Measurements from ENCODE around the gene RCOR3.

The RCOR3 gene

GRCh38 chr1:211267204-211267857 lies 8.2 kb downstream of the RCOR3 start:
- TF ChIP-seq, protein P1, sequence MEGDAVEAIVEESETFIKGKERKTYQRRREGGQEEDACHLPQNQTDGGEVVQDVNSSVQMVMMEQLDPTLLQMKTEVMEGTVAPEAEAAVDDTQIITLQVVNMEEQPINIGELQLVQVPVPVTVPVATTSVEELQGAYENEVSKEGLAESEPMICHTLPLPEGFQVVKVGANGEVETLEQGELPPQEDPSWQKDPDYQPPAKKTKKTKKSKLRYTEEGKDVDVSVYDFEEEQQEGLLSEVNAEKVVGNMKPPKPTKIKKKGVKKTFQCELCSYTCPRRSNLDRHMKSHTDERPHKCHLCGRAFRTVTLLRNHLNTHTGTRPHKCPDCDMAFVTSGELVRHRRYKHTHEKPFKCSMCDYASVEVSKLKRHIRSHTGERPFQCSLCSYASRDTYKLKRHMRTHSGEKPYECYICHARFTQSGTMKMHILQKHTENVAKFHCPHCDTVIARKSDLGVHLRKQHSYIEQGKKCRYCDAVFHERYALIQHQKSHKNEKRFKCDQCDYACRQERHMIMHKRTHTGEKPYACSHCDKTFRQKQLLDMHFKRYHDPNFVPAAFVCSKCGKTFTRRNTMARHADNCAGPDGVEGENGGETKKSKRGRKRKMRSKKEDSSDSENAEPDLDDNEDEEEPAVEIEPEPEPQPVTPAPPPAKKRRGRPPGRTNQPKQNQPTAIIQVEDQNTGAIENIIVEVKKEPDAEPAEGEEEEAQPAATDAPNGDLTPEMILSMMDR (IDR thresholded peaks at IDR 0.05; ENCODE audit: insufficient read depth, low read length, poor library complexity, severe bottlenecking) = no peak
- TF ChIP-seq EZH2phosphoT487 (conservative IDR thresholded peaks at IDR 0.05; ENCODE audit: low read length) = no peak
- Histone ChIP-seq H3F3A (ENCODE audit: insufficient read depth) (peaks cover 8% of the 10 kb centered on the region; the same call in 1 of the 2 replicates), H3K9me3 (ENCODE audit: insufficient read depth, low read length) (no peaks in the 10 kb centered on the region), H3K36me3 (ENCODE audit: low read length) (peaks cover 27% of the 10 kb centered on the region), H3K27me3 (ENCODE audit: low read length) (no peaks in the 10 kb centered on the region), H3K79me2 (ENCODE audit: insufficient read depth, low read length) (peaks cover 38% of the 10 kb centered on the region), H3K27ac (ENCODE audit: low read depth, low read length) (no peak overlapping the region), H2AFZ (ENCODE audit: low read depth, low read length, severe bottlenecking) (no peak overlapping the region), H3K9ac (ENCODE audit: low read length) (no peak overlapping the region), H4K20me1 (ENCODE audit: low read depth, low read length) (peaks cover 3% of the 10 kb centered on the region; the same call in 1 of the 2 replicates), H3K9me2 (replicated peaks; ENCODE audit: insufficient read depth, low read length) (no peaks in the 10 kb centered on the region), H3K4me3 (ENCODE audit: insufficient read depth, low read length, poor library complexity, severe bottlenecking) (no peak overlapping the region), H3K4me2 (ENCODE audit: low read depth, low read length, poor library complexity, severe bottlenecking) (no peak overlapping the region)

- H3K9ac ChIP-seq (ENCODE audit: low read length) = no peak overlapping the region
- H3K36me3 ChIP-seq (ENCODE audit: low read length) = peaks cover 34% of the 10 kb centered on the region
- TF ChIP-seq, protein P1 (IDR thresholded peaks at IDR 0.05; ENCODE audit: insufficient read depth, low read length, poor library complexity, severe bottlenecking) = no peak
- no peak for TF ChIP-seq EZH2phosphoT487 (conservative IDR thresholded peaks at IDR 0.05; ENCODE audit: low read length)
- H3K4me2 ChIP-seq (ENCODE audit: low read depth, low read length, poor library complexity, severe bottlenecking) = no peak overlapping the region
- H3K4me3 ChIP-seq (ENCODE audit: insufficient read depth, low read length, poor library complexity, severe bottlenecking) = no peak overlapping the region
- no peaks in the 10 kb centered on the region for H3K79me2 ChIP-seq (ENCODE audit: insufficient read depth, low read length)
- H2AFZ ChIP-seq (ENCODE audit: low read depth, low read length, severe bottlenecking) = no peak overlapping the region
- no peaks in the 10 kb centered on the region for H3K9me3 ChIP-seq (ENCODE audit: insufficient read depth, low read length)
- no peaks in the 10 kb centered on the region for H3K27me3 ChIP-seq (ENCODE audit: low read length)
- H3K9me2 ChIP-seq (replicated peaks; ENCODE audit: insufficient read depth, low read length) = no peaks in the 10 kb centered on the region
- H3K27ac ChIP-seq (ENCODE audit: low read depth, low read length) = no peak overlapping the region
- H3F3A ChIP-seq (ENCODE audit: insufficient read depth) = peaks cover 8% of the 10 kb centered on the region; the same call in 1 of the 2 replicates
- no peaks in the 10 kb centered on the region for H4K20me1 ChIP-seq (ENCODE audit: low read depth, low read length)
Observed at GRCh38 chr1:211279340-211279739, 20.2 kb downstream of the RCOR3 start.

- Histone ChIP-seq H3K9me3 (ENCODE audit: insufficient read depth, low read length) (no peaks in the 10 kb centered on the region), H3K79me2 (ENCODE audit: insufficient read depth, low read length) (no peaks in the 10 kb centered on the region), H2AFZ (ENCODE audit: low read depth, low read length, severe bottlenecking) (no peak overlapping the region), H3K27ac (ENCODE audit: low read depth, low read length) (no peak overlapping the region), H3K9ac (ENCODE audit: low read length) (no peak overlapping the region), H3K4me2 (ENCODE audit: low read depth, low read length, poor library complexity, severe bottlenecking) (no peak overlapping the region), H3K27me3 (ENCODE audit: low read length) (no peaks in the 10 kb centered on the region), H3K9me2 (replicated peaks; ENCODE audit: insufficient read depth, low read length) (no peaks in the 10 kb centered on the region), H4K20me1 (ENCODE audit: low read depth, low read length) (no peaks in the 10 kb centered on the region), H3K36me3 (ENCODE audit: low read length) (peaks cover 21% of the 10 kb centered on the region), H3K4me3 (ENCODE audit: insufficient read depth, low read length, poor library complexity, severe bottlenecking) (no peak overlapping the region), H3F3A (ENCODE audit: insufficient read depth) (0 out of 2 replicates have a peak, but pooled peaks cover 6% of the 10 kb centered on the region)
- TF ChIP-seq, protein P1 (IDR thresholded peaks at IDR 0.05; ENCODE audit: insufficient read depth, low read length, poor library complexity, severe bottlenecking) = no peak
- no peak for TF ChIP-seq EZH2phosphoT487 (conservative IDR thresholded peaks at IDR 0.05; ENCODE audit: low read length)
Observed at GRCh38 chr1:211280910-211281309, 21.7 kb downstream of the RCOR3 start.

Data from SU-DHL-6 (cell line).